HCEC 1CT (cell line): Measurements from ENCODE around the gene RENBP.
A peak's percentile ranks its signal among the peaks of the same experiment; 100 is the strongest.

Experiments used
- DNase-seq: peaks from one replicate; pipeline ENCODE4 v3.0.0-alpha.2; 2017

Gene RENBP

DNA sequence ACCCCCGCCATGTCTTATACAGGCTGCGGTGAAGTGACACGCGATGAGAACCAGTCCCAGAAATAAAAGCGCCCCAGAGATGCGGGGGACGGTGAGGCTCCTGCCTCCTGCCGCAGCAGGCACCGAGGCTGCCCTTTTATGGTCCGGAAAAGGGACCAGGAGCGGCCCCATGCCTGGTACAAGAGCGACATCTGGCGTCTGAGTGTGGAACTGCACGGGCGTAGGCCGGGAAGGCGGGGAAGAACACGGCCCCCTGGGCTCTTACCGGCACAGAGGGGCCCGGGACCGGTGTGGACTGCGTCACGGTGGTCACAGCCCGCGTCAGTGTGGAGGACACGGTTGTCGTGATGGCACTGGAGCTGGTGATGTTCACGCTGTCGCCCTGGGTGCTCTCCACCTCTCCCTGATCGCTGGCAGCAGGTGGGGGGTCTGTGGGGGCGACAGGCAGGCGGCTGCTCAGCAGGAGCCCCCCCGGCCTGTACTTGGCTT lies 8.9 kb upstream of the RENBP start:
- DNase-seq, result peak; percentile 32

GRCh38 chrX:153952373-153953026 lies 8.1 kb upstream of the RENBP start:
- no peak for DNase-seq

DNA sequence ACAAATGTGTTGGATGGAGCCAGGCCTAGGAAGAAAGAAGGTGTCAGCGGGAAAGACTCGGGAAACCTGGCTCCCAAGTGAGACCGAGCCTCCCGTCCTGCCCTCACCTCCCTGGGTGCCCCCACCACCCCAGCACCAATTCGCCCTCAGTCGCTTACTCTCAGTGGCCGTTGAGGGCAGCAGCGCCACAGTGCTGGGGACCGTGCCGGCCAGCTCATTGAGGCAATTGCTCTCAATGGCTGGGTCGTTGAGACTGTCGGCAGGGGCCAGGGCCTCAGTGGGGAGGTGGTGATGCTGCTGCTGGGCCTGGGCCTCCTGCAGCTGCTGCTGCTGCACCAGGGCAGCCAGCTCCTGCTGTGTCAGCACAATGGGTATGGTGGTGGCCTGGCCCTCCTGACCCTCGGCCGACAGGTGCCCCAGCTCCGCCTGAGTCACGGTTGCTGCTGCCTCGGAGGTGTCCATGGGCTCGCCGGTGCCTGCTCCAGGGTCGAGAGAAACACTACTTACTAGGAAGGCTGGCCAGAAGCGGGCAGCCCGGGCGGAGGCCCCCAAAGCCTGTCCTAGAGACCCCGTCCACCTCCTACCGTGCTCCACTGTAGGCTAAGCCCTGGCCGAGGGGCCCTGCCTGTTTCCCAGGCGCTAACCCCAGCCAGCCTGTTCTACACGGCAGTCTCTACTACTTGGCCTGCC lies 7.4 kb upstream of the RENBP start:
- no peak for DNase-seq

GRCh38 chrX:153950127-153950526 lies 5.7 kb upstream of the RENBP start:
- no peak for DNase-seq

- DNase-seq, result no peak
These were observed 4.7 kb upstream of the RENBP start for GRCh38 chrX:153948847-153949805.

DNA sequence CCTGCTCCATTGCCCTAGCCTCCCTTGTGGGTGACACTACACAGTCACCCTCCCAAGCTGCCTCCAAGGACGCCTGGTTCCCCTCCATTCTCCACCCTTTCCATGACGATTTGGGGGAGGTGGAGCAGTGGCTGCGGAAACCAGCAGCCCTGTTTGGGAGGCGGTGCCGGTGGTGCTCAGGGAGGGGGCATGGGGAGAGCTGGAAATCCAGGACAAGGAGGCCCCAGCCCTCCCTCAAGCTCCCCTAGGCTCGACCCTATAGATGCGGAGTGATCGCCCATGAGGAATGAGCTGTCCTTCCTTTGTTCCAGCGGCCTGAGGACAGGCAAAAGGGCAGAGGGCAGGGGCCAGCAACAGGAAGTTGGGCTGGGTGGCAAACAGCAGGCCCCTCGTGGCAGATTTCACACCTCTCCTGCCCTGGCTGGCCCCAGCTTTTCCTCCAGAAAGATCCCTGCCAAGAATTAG lies 3.6 kb upstream of the RENBP start:
- no peak for DNase-seq

- peak; percentile 68 for DNase-seq
These were observed 2.7 kb upstream of the RENBP start for GRCh38 chrX:153947009-153947769.

- DNase-seq, result no peak
These were observed 1.8 kb upstream of the RENBP start for GRCh38 chrX:153945956-153946943.

GRCh38 chrX:153944800-153945150 lies 332 bp upstream of the RENBP start:
- no peak for DNase-seq

GRCh38 chrX:153941336-153942252 lies 2.8 kb downstream of the RENBP start:
- no peak for DNase-seq

GRCh38 chrX:153939573-153939972 lies 4.9 kb downstream of the RENBP start:
- no peak for DNase-seq

DNA sequence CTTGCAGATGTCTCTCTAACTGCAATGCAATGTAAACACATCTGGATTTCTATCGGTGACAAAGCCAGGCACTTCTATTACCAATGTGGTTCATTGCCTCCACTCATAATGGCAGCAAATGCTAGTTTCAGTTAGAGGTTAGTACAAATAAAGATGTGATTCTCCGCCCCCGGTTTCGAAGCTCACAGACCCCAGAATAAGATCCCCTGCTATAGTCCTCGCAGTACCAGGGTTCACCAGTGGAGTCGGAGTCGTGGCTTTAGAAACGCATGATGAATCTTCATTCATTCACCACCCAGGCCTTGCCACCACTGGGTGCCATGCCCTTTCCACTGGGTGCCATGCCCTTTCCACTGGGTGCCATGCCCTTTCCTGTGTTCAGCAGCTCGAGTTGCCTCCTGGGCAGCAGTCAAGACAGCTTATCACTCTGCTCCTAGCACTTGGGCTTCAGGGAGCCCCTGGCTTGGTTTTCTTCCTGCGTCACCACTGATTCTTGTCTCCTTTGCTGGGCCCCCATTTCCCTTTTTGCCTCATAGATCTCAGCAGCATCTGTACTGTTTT lies 6.1 kb downstream of the RENBP start:
- DNase-seq, result no peak

GRCh38 chrX:153937056-153937455 lies 7.4 kb downstream of the RENBP start:
- DNase-seq, result no peak

- no peak for DNase-seq
These were observed 9.1 kb downstream of the RENBP start for GRCh38 chrX:153935326-153935851.

DNA sequence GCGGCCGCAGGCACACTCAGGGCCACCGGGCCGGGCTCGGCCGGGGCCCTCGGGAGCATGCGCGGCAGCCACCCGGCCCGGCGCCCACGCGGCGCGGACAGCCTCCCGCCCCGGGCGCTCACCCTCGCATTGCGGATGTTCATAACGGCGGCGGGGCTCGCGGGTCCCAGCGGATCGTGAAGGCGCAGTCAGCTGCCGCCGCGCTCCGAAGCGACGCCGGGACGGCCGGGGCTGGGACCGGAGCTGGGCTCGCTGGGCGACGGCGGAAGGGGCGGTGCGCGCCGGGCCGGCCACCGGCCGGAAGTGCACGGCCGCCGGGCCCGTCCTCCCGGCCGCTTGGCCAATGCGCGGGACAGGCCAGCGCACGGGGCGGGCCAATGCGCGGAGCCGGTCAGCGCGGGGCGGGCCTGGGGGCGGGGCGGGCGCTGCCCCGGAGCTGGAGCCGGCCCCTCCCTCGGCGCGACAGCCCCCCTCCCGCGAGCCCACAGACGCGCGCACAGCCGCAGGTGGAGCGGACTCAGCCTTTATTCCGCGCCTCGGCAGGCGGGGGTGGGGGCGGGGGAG lies 9.6 kb downstream of the RENBP start, which contains the start of gene NAA10:
TSS of gene NAA10 (minus strand) at position 276 of the 564 bp plus-strand sequence. CDS start at position 143, 133 bp downstream.
- DNase-seq, result peak; percentile 73

DNA sequence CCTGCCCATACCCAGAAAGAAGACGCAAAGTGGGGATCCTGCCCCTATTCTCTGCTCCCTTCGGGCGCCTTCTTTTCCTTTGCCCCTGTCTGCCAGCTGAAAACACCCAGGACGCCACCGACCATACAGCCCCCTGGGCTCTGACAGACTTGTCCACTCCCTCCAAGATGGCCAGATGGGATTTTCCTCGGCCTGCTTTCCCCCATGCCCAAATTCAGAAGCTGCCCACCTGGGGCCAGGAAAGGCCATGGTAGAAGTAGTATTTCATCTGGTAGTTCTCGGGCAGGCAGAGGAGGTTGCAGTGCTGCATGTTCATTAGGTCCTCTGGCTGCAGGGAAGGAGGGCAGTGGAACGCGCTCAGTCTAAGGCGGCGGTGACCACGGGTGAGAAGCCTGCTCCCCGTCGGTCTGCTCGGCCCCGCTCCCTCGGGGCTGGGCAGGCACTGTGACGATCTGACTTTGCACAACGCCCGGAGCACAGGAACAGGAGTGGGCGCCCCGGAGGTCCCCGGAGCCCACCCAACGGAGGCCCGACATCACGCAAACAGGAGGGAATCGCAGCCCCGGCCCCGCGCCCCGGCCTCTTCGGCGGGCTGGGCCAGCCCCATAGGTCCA lies 10.2 kb downstream of the RENBP start:
- no peak for DNase-seq

GRCh38 chrX:153933748-153934147 lies 10.7 kb downstream of the RENBP start:
- DNase-seq, result peak; percentile 41

- DNase-seq, result no peak
These were observed 12.1 kb downstream of the RENBP start for GRCh38 chrX:153932220-153932915.
